Thoracic aorta endothelial cell (primary cell): ENCODE data around the gene MYO9B. TPM values are rescaled to one million over a fixed set of nuclear protein-coding genes. Genes with fewer than 3 reads are reported as not detected.

ENCODE experiments used
- total RNA-seq: library from RNA; depleted of rRNA; stranded (reverse); fragments of >200 nt; gene quantifications from 2 replicates; pipeline ENCODE4 v1.2.3, GENCODE V29; 2012

MYO9B gene, protein sequence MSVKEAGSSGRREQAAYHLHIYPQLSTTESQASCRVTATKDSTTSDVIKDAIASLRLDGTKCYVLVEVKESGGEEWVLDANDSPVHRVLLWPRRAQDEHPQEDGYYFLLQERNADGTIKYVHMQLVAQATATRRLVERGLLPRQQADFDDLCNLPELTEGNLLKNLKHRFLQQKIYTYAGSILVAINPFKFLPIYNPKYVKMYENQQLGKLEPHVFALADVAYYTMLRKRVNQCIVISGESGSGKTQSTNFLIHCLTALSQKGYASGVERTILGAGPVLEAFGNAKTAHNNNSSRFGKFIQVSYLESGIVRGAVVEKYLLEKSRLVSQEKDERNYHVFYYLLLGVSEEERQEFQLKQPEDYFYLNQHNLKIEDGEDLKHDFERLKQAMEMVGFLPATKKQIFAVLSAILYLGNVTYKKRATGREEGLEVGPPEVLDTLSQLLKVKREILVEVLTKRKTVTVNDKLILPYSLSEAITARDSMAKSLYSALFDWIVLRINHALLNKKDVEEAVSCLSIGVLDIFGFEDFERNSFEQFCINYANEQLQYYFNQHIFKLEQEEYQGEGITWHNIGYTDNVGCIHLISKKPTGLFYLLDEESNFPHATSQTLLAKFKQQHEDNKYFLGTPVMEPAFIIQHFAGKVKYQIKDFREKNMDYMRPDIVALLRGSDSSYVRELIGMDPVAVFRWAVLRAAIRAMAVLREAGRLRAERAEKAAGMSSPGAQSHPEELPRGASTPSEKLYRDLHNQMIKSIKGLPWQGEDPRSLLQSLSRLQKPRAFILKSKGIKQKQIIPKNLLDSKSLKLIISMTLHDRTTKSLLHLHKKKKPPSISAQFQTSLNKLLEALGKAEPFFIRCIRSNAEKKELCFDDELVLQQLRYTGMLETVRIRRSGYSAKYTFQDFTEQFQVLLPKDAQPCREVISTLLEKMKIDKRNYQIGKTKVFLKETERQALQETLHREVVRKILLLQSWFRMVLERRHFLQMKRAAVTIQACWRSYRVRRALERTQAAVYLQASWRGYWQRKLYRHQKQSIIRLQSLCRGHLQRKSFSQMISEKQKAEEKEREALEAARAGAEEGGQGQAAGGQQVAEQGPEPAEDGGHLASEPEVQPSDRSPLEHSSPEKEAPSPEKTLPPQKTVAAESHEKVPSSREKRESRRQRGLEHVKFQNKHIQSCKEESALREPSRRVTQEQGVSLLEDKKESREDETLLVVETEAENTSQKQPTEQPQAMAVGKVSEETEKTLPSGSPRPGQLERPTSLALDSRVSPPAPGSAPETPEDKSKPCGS (N-terminal part only)
- 88.3 and 94.1 TPM in 2 replicates for total RNA-seq

DNA sequence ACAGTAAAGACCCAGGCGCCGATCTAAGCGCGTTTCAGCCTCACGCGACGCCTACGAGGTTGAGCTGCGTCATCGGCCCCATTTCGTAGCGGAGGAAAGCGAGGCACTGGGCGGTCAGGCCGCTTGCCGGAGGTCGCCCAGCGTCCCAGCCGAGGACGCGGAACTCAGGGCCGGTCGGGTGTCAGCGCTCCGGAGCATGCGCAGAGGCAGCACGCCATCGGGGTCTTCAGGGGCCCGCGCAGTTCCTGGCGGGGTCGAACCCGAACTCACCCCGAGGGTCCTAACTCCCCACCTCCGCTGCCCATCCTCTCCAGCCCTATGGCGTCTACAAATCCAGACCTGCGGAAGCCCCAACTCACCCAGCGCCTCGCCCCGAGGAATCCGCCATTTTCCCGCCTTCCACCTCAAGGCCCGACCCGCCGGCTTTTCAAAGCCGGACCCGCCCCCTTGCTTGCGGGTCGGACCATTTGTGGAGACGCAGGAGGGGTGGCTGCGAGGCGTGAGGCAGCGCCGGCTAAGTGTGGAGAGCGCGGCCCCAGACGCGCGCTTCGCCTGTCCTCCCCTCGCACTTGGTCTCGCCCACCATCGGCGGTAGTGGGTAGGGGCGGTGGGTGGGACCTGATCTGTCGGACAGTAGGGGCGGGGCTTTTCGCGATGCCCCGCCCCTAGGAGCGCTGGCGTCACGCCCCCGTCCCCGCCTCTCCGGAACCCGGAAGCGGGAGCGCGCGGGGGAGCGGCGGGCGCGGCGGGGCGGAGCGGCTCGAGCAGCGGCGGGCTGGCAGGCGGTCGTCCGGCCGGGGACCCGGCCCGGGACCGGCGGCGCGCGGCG, at the start of gene MYO9B, which contains the start of gene HAUS8:
MYO9B (plus strand) TSS at position 743 of the 829 bp plus-strand sequence. CDS start 25,941 bp downstream, outside the sequence.
HAUS8 (minus strand) TSS at position 418 of the 829 bp plus-strand sequence; CDS start at position 388, 30 bp downstream.

DNA sequence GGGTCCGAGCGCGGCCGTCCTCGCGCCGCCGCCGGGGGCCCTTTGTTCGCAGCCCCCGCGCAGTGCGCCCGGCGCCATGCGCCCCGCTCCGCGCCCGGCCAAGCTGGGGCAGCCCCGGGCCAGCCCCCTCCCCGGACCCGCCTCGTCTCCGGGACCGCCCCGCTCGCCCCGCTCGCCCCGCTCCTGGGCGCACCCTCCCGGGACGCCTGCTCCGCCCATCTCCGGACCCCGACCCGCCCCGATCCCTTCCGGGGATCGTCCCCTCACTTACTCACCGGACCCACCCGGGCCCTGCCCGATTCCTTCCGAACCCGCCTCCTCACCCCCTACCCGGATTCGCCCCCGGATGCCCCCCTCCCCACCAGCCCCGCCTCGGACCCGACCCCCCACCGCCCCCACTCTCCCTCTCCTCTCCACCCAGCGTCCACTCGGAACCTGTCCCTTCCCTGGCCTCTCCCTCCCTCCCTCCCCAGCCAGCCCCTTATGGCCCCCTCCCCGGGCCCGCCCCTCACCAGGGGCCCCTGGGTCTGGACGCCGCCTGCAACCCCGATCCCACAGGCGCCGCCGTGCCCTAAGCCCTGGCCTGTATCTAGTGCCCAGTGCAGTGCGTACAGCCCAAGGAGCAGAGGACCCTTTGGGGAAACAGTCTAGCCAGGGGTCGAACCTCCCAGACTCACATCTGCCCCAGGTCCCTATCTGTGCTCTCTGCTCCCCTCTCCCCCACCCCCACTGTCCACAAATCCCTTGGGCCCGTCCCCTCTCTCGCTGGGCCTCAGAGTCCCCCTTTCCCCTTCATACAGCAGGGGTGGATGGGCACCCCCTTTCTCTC, 48.7 kb upstream of the MYO9B start, which contains the start of gene CPAMD8:
CPAMD8 (minus strand) TSS at position 105 of the 829 bp plus-strand sequence. CDS start 168 bp downstream, outside the sequence.

DNA sequence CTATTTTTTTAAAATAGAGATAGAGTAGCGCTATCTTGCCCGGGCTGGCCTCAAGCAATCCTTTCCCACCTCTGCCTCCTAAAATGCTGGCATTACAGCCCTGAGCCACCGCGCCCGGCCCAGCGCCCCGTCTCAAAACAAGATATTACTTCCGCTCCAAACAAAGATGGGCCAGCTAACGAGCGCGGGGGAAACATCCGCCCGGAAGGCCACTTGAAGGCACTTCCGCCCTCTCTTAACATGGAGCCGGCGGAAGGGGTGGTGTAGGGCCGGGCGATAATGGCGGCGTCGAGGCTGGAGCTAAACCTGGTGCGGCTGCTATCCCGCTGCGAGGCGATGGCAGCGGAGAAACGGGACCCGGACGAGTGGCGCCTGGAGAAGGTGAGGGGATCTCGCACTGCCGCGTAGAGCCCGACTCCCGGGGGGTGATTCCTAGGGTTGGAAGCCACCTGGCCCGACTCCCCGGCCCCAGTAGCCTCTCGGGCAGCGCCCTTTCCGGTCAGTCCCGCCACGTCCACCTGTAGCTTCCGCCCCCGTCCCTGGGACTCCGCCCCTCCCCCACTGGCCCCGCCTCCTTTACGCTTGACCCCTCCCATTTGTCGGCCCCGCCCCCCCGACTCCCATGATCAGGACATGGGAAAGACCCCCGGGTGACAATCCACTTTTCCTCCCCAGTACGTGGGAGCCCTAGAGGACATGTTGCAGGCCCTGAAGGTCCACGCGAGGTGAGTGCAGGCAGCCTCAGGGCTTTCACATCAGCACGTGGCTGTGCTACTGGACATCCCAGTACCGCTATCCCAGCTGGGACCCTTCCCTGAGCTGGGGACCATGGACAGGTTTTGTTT, 139.8 kb downstream of the MYO9B start, which contains the start of gene USE1:
USE1 (plus strand) TSS at position 231 of the 845 bp plus-strand sequence; CDS start at position 280, 49 bp downstream.

DNA sequence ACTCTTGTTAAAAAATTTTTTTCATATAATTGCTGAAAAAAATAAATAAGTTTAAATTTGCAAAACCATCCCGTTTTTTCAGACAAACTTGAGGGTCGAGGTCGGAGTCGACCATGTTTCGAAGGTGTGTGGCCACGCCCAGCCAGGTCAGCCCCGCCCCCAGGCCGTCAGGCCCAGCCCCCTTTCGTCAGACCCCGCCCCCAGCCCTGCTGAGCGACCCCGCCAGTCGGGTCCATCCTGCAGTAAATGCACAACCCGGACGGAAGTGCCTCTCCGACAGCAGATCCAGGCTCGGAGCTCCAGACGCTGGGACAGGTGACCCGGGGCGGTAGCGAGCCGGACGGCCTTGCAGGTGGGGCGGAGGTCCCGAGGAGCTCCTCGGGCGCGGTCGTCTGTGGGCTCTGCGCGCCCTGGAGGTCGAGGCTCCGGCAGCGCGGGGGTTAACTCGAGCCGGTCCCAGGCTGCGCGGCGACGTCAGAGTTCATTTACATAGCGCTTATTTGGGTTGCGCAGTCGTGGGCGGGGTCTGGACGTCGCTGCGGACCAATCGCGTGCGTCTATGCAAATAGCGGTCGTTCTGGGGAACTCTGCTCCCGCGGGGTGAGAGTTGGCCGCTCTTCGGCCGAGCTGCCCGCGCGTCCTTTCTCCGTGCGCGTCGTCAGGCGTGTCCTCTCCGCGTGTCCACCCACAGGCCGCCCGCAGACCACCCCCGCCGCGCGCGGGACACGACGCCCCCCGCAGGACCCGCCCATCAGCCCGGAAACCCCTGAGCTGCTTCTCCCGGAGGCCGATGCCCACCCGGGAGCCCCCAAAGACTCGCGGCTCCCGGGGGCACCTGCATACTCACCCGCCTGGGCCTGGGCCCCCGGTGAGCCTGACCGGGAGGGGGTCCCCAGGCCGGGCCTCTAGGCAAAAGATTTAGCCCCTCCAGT, 150.7 kb downstream of the MYO9B start, which contains the start of gene OCEL1:
OCEL1 (plus strand) TSS at position 225 of the 932 bp plus-strand sequence; CDS start at position 247, 22 bp downstream.

DNA sequence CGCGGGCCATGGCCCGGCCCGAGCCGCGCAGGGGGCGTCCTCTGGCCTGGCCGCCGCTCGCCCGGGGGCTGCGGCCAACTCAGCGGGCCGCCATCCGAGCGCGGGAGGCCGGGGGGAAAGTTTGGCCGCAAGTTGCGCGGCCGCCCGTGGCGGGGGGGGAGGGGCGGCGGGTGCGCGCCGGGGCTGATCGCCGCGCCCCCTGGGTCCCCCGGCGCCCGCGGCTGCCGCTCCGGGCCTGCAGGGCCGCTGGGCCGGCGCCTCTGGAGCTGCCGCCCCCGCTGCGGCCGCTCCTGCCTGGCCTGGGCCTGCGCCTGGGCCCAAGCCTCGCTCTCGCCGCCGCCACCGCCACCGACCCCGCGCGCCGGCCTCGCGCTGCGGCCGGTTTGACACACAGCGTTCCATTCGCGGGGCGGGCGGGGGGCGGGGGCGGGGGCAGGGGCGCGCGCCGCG, 170.0 kb downstream of the MYO9B start, which contains the start of gene NR2F6:
NR2F6 (minus strand) TSS at position 385 of the 450 bp plus-strand sequence. CDS start 699 bp downstream, outside the sequence.

Other genes with a start within 250 kb of the MYO9B start
- gene SIN3B, start 246.4 kb upstream of the MYO9B start, total RNA-seq: 54.7 and 64.3 TPM in 2 replicates
- 2.4 and 2.7 TPM in 2 replicates for gene F2RL3, start 186.8 kb upstream of the MYO9B start, total RNA-seq
- gene CPAMD8, start 49.0 kb upstream of the MYO9B start, total RNA-seq: 0.22 and 0.66 TPM in 2 replicates
- gene HAUS8, start 325 bp upstream of the MYO9B start, total RNA-seq: 8.3 and 8.8 TPM in 2 replicates
- 10.5 and 18.6 TPM in 2 replicates for gene USE1, start 139.6 kb downstream of the MYO9B start, total RNA-seq
- 5.5 and 5.9 TPM in 2 replicates for gene OCEL1, start 150.4 kb downstream of the MYO9B start, total RNA-seq
- 20.1 and 36.8 TPM in 2 replicates for gene NR2F6, start 170.1 kb downstream of the MYO9B start, total RNA-seq
- gene USHBP1, start 189.0 kb downstream of the MYO9B start, total RNA-seq: 7.0 and 15.1 TPM in 2 replicates
- 89.1 and 89.2 TPM in 2 replicates for gene BABAM1, start 191.7 kb downstream of the MYO9B start, total RNA-seq
- 1.5 and 1.6 TPM in 2 replicates for gene ANKLE1, start 206.1 kb downstream of the MYO9B start, total RNA-seq
- gene ABHD8, start 227.6 kb downstream of the MYO9B start, total RNA-seq: 6.3 and 9.0 TPM in 2 replicates
- 40.0 and 48.0 TPM in 2 replicates for gene MRPL34, start 230.1 kb downstream of the MYO9B start, total RNA-seq
- gene DDA1, start 233.8 kb downstream of the MYO9B start, total RNA-seq: 26.6 and 27.0 TPM in 2 replicates